Activated CD8-positive, alpha-beta memory T cell treated with anti-CD3 and anti-CD28 coated beads, Interleukin-2, amount 10 ng/mL, durations not matched to agents 7 days and 5 days (primary cell): Measurements from ENCODE around the gene UBE4A. TPM values are rescaled to one million over a fixed set of nuclear protein-coding genes. Genes with fewer than 3 reads are reported as not detected.

Source experiments
- ATAC-seq: fragments of 150-1000 bp; cut with Tn5 transposase; one replicate; pipeline ENCODE4 v1.10.0; 2021; ENCODE audit warnings: moderate library complexity
- CTCF ChIA-PET: fragments of 350-600 bp; sonication (Branson Sonifier 250); formaldehyde crosslinking; loops from one replicate; lab custom pipeline; 2021; ENCODE audit warnings: antibody characterized with exemption; lab: Charles Lee
- DNase-seq: peaks from one replicate; pipeline ENCODE4 v3.0.0-alpha.2; 2020
- H3K27ac Mint-ChIP-seq: one replicate; pipeline ENCODE4 v1.8.0; 2021; ENCODE audit warnings: mild to moderate bottlenecking, mixed read lengths
- H3K27me3 Mint-ChIP-seq: one replicate; pipeline ENCODE4 v1.8.0; 2021; ENCODE audit warnings: mixed read lengths
- H3K36me3 Mint-ChIP-seq: one replicate; pipeline ENCODE4 v1.8.0; 2021; ENCODE audit warnings: mild to moderate bottlenecking, mixed read lengths
- H3K4me1 Mint-ChIP-seq: one replicate; pipeline ENCODE4 v1.8.0; 2021; ENCODE audit warnings: mixed read lengths
- H3K4me3 Mint-ChIP-seq: one replicate; pipeline ENCODE4 v1.8.0; 2021; ENCODE audit warnings: mild to moderate bottlenecking, moderate library complexity, mixed read lengths
- H3K9me3 Mint-ChIP-seq: one replicate; pipeline ENCODE4 v1.8.0; 2022; ENCODE audit warnings: low read depth, mixed read lengths
- total RNA-seq, 2 experiments: library from RNA; stranded (reverse); gene quantifications; one replicate each; pipeline ENCODE4 v1.2.3, GENCODE V29; 2021

Gene UBE4A
- 10 to 100 TPM; 43.4 to 47.8 TPM for total RNA-seq

- DNase-seq (peak; percentile 99), ATAC-seq (peak; percentile 98)
- CTCF ChIA-PET = interaction anchor here (0.5 to 2.1 kb wide), 16 partner anchors 8 to 231 kb away, joined by 3 to 9 read pairs (median 3); partner anchors contain the start of gene CD3D
- Mint-ChIP-seq H3K9me3 (no peaks in the 10 kb centered on the region), H3K36me3 (peaks cover 14% of the 10 kb centered on the region), H3K4me3 (peak within 1 kb of the TSS; percentile 96), H3K27ac (peak within 1 kb of the TSS; percentile 98), H3K4me1 (peaks cover 43% of the 10 kb centered on the region), H3K27me3 (no peaks in the 10 kb centered on the region)
Observed at GRCh38 chr11:118359295-118359958, at the start of gene UBE4A. Gene UBE4A (plus strand): TSS chr11:118359600. CDS start chr11:118365081, 5,481 bp downstream.

GRCh38 chr11:118310271-118310670 is 49.1 kb upstream of the UBE4A start:
- Mint-ChIP-seq H3K9me3 (no peaks in the 10 kb centered on the region), H3K36me3 (peaks cover 79% of the 10 kb centered on the region), H3K27me3 (no peaks in the 10 kb centered on the region), H3K27ac (peak overlapping the region; percentile 35), H3K4me1 (peaks cover 80% of the 10 kb centered on the region), H3K4me3 (no peak overlapping the region)
- ATAC-seq = no peak
- CTCF ChIA-PET = interaction anchor here (1.3 to 3.4 kb wide), 4 partner anchors 12 to 165 kb away, joined by 3 to 14 read pairs (median 4); no protein-coding TSS in a partner anchor
- no peak for DNase-seq

- CTCF ChIA-PET = interaction anchor here (0.6 to 3.4 kb wide), 11 partner anchors 11 to 166 kb away, joined by 3 to 14 read pairs (median 4); partner anchors contain the start of gene UBE4A
- no peak for DNase-seq
- H3K36me3 Mint-ChIP-seq = peaks cover 81% of the 10 kb centered on the region
Observed at GRCh38 chr11:118310781-118311485, 48.5 kb upstream of the UBE4A start.

GRCh38 chr11:118311518-118311917 is 47.9 kb upstream of the UBE4A start:
- ATAC-seq = no peak
- Mint-ChIP-seq H3K4me1 (peaks cover 88% of the 10 kb centered on the region), H3K36me3 (peaks cover 78% of the 10 kb centered on the region), H3K9me3 (no peaks in the 10 kb centered on the region), H3K27ac (peak overlapping the region; percentile 27), H3K4me3 (no peak overlapping the region), H3K27me3 (no peaks in the 10 kb centered on the region)
- DNase-seq = no peak
- CTCF ChIA-PET = interaction anchor here (0.6 to 1.7 kb wide), 9 partner anchors 12 to 113 kb away, joined by 3 to 9 read pairs (median 4); partner anchors contain the start of gene UBE4A

More at GRCh38 chr11:118310781-118311485, 48.5 kb upstream of the UBE4A start:
- peaks cover 84% of the 10 kb centered on the region for H3K4me1 Mint-ChIP-seq
- H3K27ac Mint-ChIP-seq = peak overlapping the region; percentile 27
- no peak for ATAC-seq
- H3K27me3 Mint-ChIP-seq = no peaks in the 10 kb centered on the region
- H3K4me3 Mint-ChIP-seq = no peak overlapping the region
- no peaks in the 10 kb centered on the region for H3K9me3 Mint-ChIP-seq

- ATAC-seq (no peak), DNase-seq (no peak)
- Mint-ChIP-seq H3K27ac (peak overlapping the region; percentile 56), H3K36me3 (peaks cover 74% of the 10 kb centered on the region), H3K27me3 (no peaks in the 10 kb centered on the region), H3K4me3 (no peak overlapping the region), H3K9me3 (no peaks in the 10 kb centered on the region), H3K4me1 (peaks cover 87% of the 10 kb centered on the region)
- CTCF ChIA-PET = interaction anchor here (1.0 to 1.7 kb wide), 6 partner anchors 17 to 114 kb away, joined by 3 to 9 read pairs (median 4); no protein-coding TSS in a partner anchor
Observed at GRCh38 chr11:118312328-118312727, 47.1 kb upstream of the UBE4A start.

GRCh38 chr11:118313242-118313641 is 46.2 kb upstream of the UBE4A start:
- Mint-ChIP-seq H3K4me1 (peaks cover 83% of the 10 kb centered on the region), H3K27ac (no peak overlapping the region), H3K27me3 (no peaks in the 10 kb centered on the region), H3K4me3 (no peak overlapping the region), H3K9me3 (no peaks in the 10 kb centered on the region), H3K36me3 (peaks cover 69% of the 10 kb centered on the region)
- ATAC-seq = no peak
- DNase-seq = no peak
- CTCF ChIA-PET = interaction anchor here (1.6 kb wide), 1 partner anchor 115 kb away, joined by 5 read pairs; no protein-coding TSS in a partner anchor

GRCh38 chr11:118314988-118315411 is 44.4 kb upstream of the UBE4A start:
- H3K4me3 Mint-ChIP-seq = no peak overlapping the region
- H3K36me3 Mint-ChIP-seq = peaks cover 54% of the 10 kb centered on the region
- ATAC-seq = no peak
- H3K9me3 Mint-ChIP-seq = no peaks in the 10 kb centered on the region
- H3K27me3 Mint-ChIP-seq = no peaks in the 10 kb centered on the region
- H3K4me1 Mint-ChIP-seq = peaks cover 80% of the 10 kb centered on the region
- CTCF ChIA-PET = no interaction called here
- peak overlapping the region; percentile 88 for H3K27ac Mint-ChIP-seq
- no peak for DNase-seq

GRCh38 chr11:118318124-118318523 is 41.3 kb upstream of the UBE4A start:
- no peaks in the 10 kb centered on the region for H3K27me3 Mint-ChIP-seq
- ATAC-seq = no peak
- H3K27ac Mint-ChIP-seq = peak overlapping the region; percentile 10
- CTCF ChIA-PET = interaction anchor here (0.6 to 0.9 kb wide), 3 partner anchors 13 to 197 kb away, joined by 3 read pairs; no protein-coding TSS in a partner anchor
- H3K36me3 Mint-ChIP-seq = peaks cover 36% of the 10 kb centered on the region
- DNase-seq = no peak
- no peak overlapping the region for H3K4me3 Mint-ChIP-seq
- H3K9me3 Mint-ChIP-seq = no peaks in the 10 kb centered on the region
- H3K4me1 Mint-ChIP-seq = peaks cover 71% of the 10 kb centered on the region

- DNase-seq = no peak
- CTCF ChIA-PET = interaction anchor here (0.9 kb wide), 1 partner anchor 13 kb away, joined by 3 read pairs; no protein-coding TSS in a partner anchor
- Mint-ChIP-seq H3K27ac (no peak overlapping the region), H3K9me3 (no peaks in the 10 kb centered on the region), H3K4me3 (no peak overlapping the region), H3K27me3 (no peaks in the 10 kb centered on the region), H3K36me3 (peaks cover 34% of the 10 kb centered on the region), H3K4me1 (peaks cover 69% of the 10 kb centered on the region)
- ATAC-seq = no peak
Observed at GRCh38 chr11:118318581-118319336, 40.6 kb upstream of the UBE4A start.

- H3K4me1 Mint-ChIP-seq = peaks cover 63% of the 10 kb centered on the region
- CTCF ChIA-PET = no interaction called here
- H3K27ac Mint-ChIP-seq = peak overlapping the region; percentile 8
- no peak for DNase-seq
- H3K9me3 Mint-ChIP-seq = no peaks in the 10 kb centered on the region
- peaks cover 31% of the 10 kb centered on the region for H3K36me3 Mint-ChIP-seq
- no peak for ATAC-seq
- no peak overlapping the region for H3K4me3 Mint-ChIP-seq
- no peaks in the 10 kb centered on the region for H3K27me3 Mint-ChIP-seq
Observed at GRCh38 chr11:118319337-118319707, 40.1 kb upstream of the UBE4A start.

GRCh38 chr11:118320515-118320914 is 38.9 kb upstream of the UBE4A start:
- ATAC-seq (no peak), DNase-seq (no peak)
- no peak overlapping the region for H3K27ac Mint-ChIP-seq
- peaks cover 53% of the 10 kb centered on the region for H3K4me1 Mint-ChIP-seq
- no peaks in the 10 kb centered on the region for H3K27me3 Mint-ChIP-seq
- CTCF ChIA-PET = no interaction called here
- no peak overlapping the region for H3K4me3 Mint-ChIP-seq
- H3K9me3 Mint-ChIP-seq = no peaks in the 10 kb centered on the region
- H3K36me3 Mint-ChIP-seq = peaks cover 23% of the 10 kb centered on the region

- Mint-ChIP-seq H3K36me3 (peaks cover 21% of the 10 kb centered on the region), H3K4me3 (no peak overlapping the region), H3K4me1 (peaks cover 43% of the 10 kb centered on the region), H3K27ac (peak overlapping the region; percentile 8), H3K27me3 (no peaks in the 10 kb centered on the region), H3K9me3 (no peaks in the 10 kb centered on the region)
- CTCF ChIA-PET = interaction anchor here (1.2 kb wide), 1 partner anchor 150 kb away, joined by 4 read pairs; no protein-coding TSS in a partner anchor
- no peak for ATAC-seq
- no peak for DNase-seq
Observed at GRCh38 chr11:118321386-118322082, 37.9 kb upstream of the UBE4A start.
